Duodenal mucosa (tissue), 2 donors: ENCODE data around the gene CTSA.

ENCODE experiments used
- H3K27ac ChIP-seq: one replicate; pipeline ENCODE4 v1.7.0; 2013; ENCODE audit warnings: low read depth, low read length
- H3K27me3 ChIP-seq, 2 donors: one replicate each; pipeline ENCODE4 v1.7.0; 2013; ENCODE audit warnings: low read length in 2 of 2, control low read depth in 1 of 2; ENCODE audit not compliant: insufficient read depth in 2 of 2, control insufficient read depth in 1 of 2
- H3K36me3 ChIP-seq, 2 donors: one replicate each; pipeline ENCODE4 v1.7.0; 2013; ENCODE audit warnings: low read length in 2 of 2, control low read depth in 1 of 2; ENCODE audit not compliant: insufficient read depth in 2 of 2, control insufficient read depth in 1 of 2
- H3K4me1 ChIP-seq, 2 donors: one replicate each; pipeline ENCODE4 v1.7.0; 2013; ENCODE audit warnings: low read length in 2 of 2, control low read depth in 1 of 2; ENCODE audit not compliant: insufficient read depth in 2 of 2, control insufficient read depth in 1 of 2
- H3K4me3 ChIP-seq, 2 donors: one replicate each; pipeline ENCODE4 v1.7.0; 2013; ENCODE audit warnings: low read length in 2 of 2, low read depth in 1 of 2
- H3K9ac ChIP-seq, 2 donors: one replicate each; pipeline ENCODE4 v1.7.0; 2013; ENCODE audit warnings: low read length in 2 of 2, low read depth in 1 of 2
- H3K9me3 ChIP-seq, 2 donors: one replicate each; pipeline ENCODE4 v1.7.0; 2013; ENCODE audit warnings: low read length in 2 of 2, control low read depth in 1 of 2; ENCODE audit not compliant: control insufficient read depth in 1 of 2

Gene CTSA

DNA sequence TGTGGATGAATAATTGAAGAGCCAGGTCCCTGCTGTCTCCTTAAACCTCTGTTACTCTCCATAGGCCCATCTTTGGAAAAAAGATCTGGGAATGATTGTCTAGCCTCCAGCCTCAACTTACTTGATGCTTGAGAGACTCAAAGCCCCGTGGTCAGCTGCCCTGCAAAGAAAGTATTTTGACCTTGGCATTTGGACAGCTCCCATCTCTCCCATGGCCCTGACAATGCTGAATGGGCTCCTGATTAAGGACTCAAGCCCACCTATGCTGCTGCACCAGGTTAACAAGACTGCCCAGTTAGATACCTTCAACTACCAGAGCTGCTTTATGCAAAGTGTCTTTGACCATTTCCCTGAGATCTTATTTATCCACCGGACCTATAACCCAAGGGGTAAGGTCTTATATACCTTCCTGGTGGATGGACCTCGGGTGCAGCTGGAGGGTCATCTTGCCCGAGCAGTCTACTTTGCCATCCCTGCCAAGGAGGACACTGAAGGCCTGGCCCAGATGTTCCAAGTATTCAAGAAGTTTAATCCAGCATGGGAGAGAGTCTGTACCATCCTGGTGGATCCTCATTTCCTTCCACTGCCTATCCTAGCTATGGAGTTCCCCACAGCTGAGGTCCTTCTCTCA is 8.6 kb upstream of the CTSA start:
- Histone ChIP-seq H3K36me3 (peaks cover 22 to 47% of the 10 kb centered on the region in 2 donors), H3K4me1 (peaks cover 6 to 14% of the 10 kb centered on the region in 2 donors), H3K4me3 (no peak overlapping the region), H3K27me3 (no peaks in the 10 kb centered on the region), H3K9ac (no peak overlapping the region), H3K9me3 (no peaks in the 10 kb centered on the region), H3K27ac (no peak overlapping the region)

DNA sequence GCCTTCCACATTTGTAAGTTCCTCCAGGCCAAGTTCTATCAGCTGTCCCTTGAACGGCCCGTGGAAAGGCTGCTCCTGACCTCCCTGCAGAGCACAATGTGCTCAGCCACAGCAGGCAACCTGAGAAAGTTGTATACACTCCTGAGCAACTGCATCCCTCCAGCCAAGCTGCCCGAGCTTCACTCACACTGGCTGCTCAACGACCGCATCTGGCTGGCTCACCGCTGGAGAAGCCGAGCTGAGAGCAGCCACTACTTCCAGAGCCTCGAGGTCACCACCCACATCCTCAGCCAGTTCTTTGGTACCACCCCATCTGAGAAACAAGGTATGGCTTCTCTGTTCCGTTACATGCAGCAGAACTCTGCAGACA is 8.1 kb upstream of the CTSA start:
- Histone ChIP-seq H3K27me3 (no peaks in the 10 kb centered on the region), H3K9me3 (no peaks in the 10 kb centered on the region), H3K4me3 (no peak overlapping the region), H3K9ac (no peak overlapping the region), H3K4me1 (peaks cover 6 to 14% of the 10 kb centered on the region in 2 donors), H3K27ac (no peak overlapping the region), H3K36me3 (peaks cover 18 to 44% of the 10 kb centered on the region in 2 donors)

DNA sequence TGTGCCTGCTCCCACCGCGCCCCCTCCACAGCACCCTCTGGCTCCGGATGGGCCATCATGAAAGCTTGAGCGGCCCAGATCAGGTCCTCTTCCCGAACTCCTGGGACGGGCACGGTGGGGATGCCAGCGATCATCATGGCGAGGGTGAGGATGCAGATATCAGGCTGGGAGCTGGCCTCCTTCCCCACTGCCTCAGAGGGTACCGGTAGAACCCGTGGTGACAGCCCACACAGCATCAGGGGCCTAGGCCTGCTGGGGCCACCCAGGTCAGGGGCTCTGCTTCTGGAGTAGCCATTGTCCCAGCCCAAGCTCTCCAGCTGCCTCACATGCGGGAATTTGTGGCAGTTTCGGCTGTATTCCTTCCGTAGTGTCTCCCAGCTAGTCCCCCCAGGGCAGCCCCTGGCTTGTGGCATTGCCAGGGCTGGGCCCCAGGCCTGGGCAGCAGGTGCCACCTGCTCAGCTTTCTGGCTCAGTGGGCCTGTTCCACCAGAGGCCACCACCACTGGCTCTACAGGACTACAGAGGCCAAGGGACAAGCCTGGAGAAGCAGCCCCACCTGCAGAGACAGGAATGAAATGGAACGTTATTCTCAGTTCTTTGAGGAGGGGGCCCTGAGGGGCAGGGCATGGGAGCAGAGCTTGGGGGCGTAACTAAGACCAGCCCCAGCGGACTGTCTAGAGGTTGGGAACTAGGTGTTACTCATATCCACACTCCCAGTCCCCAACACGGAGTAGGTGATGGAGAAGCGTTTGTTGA is 4.4 kb upstream of the CTSA start:
- H3K4me1 ChIP-seq: peaks cover 14 to 29% of the 10 kb centered on the region in 2 donors
- H3K9ac ChIP-seq: no peak overlapping the region

DNA sequence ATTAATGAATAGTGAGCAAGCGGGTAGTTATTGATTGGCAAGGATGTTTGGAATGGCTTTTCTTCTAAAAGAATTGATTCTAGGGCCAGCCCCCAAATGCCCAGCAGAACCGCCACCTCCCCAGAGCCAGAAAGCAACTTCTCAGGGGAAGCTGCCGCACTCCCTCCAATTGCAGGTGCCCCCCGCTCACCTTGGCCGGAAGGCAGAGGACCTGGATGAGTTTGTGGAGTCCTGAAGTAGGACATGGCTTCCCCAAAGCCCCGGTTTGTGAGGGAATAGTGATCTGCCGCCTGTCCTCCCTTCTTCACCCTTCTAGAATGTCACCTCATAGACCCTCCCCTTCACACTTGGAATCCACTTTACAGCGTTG is 3.8 kb upstream of the CTSA start, which contains the start of gene SPATA25:
Gene SPATA25 (minus strand): TSS at position 277 of the 370 bp plus-strand sequence. CDS start 32 bp downstream, at position 245.
- peak within 1 kb of the TSS in 1 of 2 donors; percentile 22 for H3K4me3 ChIP-seq
- peaks cover 20 to 30% of the 10 kb centered on the region in 2 donors for H3K4me1 ChIP-seq
- no peaks in the 10 kb centered on the region for H3K9me3 ChIP-seq
- H3K36me3 ChIP-seq: peaks cover 14 to 45% of the 10 kb centered on the region in 2 donors
- no peak within 1 kb of the TSS for H3K27ac ChIP-seq
- no peaks in the 10 kb centered on the region for H3K27me3 ChIP-seq
- no peak within 1 kb of the TSS for H3K9ac ChIP-seq

More for the DNA sequence above, 4.4 kb upstream of the CTSA start:
- Histone ChIP-seq H3K27ac (no peak overlapping the region), H3K4me3 (no peak overlapping the region), H3K9me3 (no peaks in the 10 kb centered on the region), H3K36me3 (peaks cover 14 to 45% of the 10 kb centered on the region in 2 donors), H3K27me3 (no peaks in the 10 kb centered on the region)

DNA sequence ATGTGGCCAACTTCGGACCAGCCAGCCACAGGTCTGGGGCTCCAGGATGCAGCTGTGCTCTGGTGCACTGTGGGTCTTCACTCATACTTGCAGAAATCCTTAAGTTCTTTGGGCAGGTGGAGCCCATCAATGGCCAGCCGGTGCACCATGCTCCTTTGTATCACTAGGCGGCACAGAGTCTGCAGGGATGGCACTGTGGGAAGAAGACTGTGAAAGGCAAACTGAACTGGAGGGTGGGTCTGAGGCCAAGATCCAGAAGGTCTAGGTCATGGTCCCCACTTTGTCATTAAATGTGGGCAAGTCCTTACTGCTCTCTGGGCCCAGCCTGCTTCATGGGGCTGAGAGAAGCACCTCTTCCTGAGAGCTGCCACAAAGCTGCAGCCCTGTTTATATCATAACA is 2.5 kb upstream of the CTSA start:
- Histone ChIP-seq H3K4me1 (peaks cover 30 to 40% of the 10 kb centered on the region in 2 donors), H3K9ac (no peak overlapping the region), H3K9me3 (no peaks in the 10 kb centered on the region), H3K4me3 (no peak overlapping the region), H3K27ac (no peak overlapping the region), H3K27me3 (no peaks in the 10 kb centered on the region), H3K36me3 (peaks cover 7 to 39% of the 10 kb centered on the region in 2 donors)

DNA sequence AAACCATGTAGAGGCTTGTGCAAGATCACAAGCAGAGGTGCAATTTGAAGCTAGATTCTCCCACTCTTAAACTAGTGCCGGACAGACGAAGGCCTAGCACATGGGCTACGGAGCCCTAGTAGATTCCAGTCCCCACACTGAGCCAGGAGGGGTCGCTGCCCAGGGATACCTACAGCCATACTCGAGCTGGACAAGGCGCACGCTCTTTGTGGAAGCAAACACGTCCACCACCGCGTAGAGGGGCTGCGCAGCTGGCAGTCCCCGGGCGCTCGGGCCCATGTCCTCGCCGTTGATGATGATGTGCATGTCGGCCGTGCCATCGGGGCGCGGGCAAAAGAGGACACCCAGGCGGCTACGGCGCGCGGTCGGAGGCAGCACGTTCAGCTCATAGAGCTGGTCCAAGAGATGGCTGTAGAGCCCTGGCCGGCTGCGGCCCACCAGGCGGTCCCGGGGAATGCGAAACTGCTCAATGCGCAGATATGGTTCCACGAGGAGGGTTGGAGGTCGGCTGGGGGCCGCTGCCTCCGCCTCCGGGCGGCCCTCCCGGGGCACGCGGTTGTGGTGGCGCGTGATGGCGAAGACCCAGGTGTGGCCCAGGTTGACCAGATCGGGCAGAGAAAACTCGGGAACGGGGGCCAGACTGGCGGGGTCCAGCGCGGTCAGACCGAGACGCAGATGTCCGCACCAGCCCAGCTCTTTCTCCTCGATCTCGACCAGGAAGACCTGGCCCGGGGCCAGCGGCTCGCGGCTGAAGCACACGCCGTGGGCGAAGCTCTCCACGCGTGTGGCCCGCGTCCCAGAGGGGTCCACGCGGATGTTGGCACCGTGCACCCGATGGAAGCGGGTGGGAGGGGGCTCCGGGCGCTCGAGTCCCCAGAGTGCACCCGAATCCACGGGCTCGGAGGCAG is 804 bp upstream of the CTSA start:
- Histone ChIP-seq H3K27me3 (no peaks in the 10 kb centered on the region), H3K9ac (peak overlapping the region; percentile 67 to 86), H3K36me3 (peaks cover 14 to 48% of the 10 kb centered on the region in 2 donors), H3K4me3 (peak overlapping the region; percentile 64 to 88), H3K9me3 (no peaks in the 10 kb centered on the region), H3K4me1 (peaks cover 24 to 37% of the 10 kb centered on the region in 2 donors), H3K27ac (peak overlapping the region; percentile 82)

DNA sequence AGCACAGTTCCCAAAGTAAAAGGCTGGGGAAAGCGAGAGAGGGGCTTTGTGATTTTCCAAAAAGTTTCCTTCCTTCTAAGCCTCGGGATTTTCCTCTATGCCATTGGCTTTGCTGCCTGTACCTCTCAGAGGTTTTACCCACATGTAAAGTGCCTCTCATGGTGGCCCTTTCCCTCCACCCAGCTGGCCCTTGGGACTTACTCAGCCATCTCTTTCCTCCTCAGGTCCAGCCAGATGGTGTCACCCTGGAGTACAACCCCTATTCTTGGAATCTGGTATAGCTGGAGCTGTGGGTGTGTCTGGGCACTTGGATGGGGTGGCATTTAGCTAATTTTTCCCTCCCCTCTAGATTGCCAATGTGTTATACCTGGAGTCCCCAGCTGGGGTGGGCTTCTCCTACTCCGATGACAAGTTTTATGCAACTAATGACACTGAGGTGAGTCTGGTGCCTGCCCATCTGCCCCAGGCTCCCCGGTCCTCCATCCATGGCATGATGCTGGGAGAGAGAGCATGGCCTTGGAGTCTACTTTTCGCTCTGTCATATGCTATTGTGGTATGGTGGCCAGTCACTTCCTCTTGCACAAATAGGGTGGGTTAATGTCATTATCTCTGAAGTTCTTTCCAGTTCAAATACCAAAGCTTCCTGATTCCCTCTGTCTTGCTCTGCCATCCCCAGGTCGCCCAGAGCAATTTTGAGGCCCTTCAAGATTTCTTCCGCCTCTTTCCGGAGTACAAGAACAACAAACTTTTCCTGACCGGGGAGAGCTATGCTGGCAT is 1.1 kb downstream of the CTSA start:
- Histone ChIP-seq H3K27ac (no peak overlapping the region), H3K36me3 (peaks cover 22 to 49% of the 10 kb centered on the region in 2 donors)

DNA sequence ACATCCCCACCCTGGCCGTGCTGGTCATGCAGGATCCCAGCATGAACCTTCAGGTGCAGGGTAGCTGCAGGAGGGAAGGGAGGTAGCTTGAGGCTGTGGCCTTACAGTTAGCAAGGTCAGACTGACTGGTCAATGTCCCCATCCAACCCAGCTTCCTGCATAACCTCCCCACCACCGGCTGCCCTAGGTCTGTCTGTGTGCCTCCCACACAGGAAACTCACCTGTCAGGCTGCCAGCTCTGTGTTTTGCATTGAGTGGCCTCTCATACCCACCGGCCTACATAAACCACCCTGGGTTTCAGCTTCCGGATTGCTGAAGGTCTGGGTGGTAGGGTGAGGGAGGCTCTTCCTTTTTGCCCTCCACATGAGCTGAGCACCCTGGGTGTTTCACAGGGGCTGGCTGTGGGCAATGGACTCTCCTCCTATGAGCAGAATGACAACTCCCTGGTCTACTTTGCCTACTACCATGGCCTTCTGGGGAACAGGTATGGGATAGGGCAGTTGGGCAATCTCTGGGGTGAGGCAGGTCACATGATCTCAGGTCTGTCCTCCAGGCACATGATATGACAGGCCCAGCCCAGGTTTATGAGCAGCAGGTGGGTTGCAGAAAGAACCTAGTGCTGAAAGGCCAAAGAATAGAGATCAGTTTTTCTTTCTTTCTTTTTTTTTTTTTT is 1.8 kb downstream of the CTSA start:
- peak overlapping the region; percentile 5 to 20 for H3K9ac ChIP-seq
- H3K36me3 ChIP-seq: peaks cover 20 to 51% of the 10 kb centered on the region in 2 donors
- peaks cover 24 to 37% of the 10 kb centered on the region in 2 donors for H3K4me1 ChIP-seq
- no peaks in the 10 kb centered on the region for H3K27me3 ChIP-seq
- H3K9me3 ChIP-seq: no peaks in the 10 kb centered on the region
- peak overlapping the region; percentile 26 to 64 for H3K4me3 ChIP-seq
- H3K27ac ChIP-seq: no peak overlapping the region

More for the DNA sequence above, 1.1 kb downstream of the CTSA start:
- H3K9ac ChIP-seq: peak overlapping the region; percentile 67 to 86
- no peaks in the 10 kb centered on the region for H3K27me3 ChIP-seq
- H3K4me3 ChIP-seq: peak overlapping the region; percentile 64 to 88
- no peaks in the 10 kb centered on the region for H3K9me3 ChIP-seq
- peaks cover 24 to 37% of the 10 kb centered on the region in 2 donors for H3K4me1 ChIP-seq

DNA sequence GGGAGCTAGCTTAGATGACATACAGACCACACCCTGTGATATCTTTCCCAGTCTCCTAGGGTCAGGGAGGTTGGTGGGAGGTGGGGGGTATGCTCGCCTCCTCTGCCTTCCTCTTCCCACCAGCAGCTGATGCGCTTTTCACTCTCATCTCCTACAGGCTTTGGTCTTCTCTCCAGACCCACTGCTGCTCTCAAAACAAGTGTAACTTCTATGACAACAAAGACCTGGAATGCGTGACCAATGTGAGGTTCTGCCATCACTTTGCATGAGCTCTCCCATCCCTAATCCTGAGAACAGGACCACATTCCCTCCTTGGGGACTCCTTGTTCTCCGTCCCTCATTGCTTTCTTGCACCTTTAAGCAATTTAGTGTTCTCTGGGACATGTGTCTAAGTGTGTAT is 2.7 kb downstream of the CTSA start:
- Histone ChIP-seq H3K9me3 (no peaks in the 10 kb centered on the region), H3K27me3 (no peaks in the 10 kb centered on the region), H3K4me3 (no peak overlapping the region), H3K27ac (no peak overlapping the region), H3K36me3 (peaks cover 26 to 53% of the 10 kb centered on the region in 2 donors), H3K9ac (no peak overlapping the region), H3K4me1 (peaks cover 24 to 36% of the 10 kb centered on the region in 2 donors)
